Measurements from ENCODE around the gene DNAJC8.

DNA sequence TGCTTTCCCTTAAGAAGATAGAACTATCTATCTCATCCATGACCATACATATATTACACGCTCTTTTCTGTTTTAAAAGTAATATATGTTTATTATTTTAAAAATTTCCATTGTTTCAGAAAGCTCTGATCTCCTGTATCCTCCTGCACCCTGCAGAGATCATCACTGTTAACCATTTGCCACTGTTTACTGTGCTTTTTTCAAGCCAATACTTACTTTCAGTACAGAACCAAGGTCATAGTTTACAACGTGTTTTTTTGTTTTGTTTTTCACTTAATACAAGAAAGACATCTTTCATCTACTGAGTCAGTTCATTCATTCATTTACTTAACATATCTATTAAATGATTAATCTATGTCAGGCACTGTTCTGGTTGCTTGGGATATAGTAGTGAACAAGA is 36.7 kb upstream of the DNAJC8 start:
- TF ChIP-seq, protein P1, sequence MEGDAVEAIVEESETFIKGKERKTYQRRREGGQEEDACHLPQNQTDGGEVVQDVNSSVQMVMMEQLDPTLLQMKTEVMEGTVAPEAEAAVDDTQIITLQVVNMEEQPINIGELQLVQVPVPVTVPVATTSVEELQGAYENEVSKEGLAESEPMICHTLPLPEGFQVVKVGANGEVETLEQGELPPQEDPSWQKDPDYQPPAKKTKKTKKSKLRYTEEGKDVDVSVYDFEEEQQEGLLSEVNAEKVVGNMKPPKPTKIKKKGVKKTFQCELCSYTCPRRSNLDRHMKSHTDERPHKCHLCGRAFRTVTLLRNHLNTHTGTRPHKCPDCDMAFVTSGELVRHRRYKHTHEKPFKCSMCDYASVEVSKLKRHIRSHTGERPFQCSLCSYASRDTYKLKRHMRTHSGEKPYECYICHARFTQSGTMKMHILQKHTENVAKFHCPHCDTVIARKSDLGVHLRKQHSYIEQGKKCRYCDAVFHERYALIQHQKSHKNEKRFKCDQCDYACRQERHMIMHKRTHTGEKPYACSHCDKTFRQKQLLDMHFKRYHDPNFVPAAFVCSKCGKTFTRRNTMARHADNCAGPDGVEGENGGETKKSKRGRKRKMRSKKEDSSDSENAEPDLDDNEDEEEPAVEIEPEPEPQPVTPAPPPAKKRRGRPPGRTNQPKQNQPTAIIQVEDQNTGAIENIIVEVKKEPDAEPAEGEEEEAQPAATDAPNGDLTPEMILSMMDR (IDR thresholded peaks at IDR 0.05), result no peak
- TF ChIP-seq POLR2A (IDR thresholded peaks at IDR 0.05; ENCODE audit: low read depth), result no peak

Data from esophagus muscularis mucosa (tissue), 3 donors.